Measurements from ENCODE around the gene HOXC13.

DNA sequence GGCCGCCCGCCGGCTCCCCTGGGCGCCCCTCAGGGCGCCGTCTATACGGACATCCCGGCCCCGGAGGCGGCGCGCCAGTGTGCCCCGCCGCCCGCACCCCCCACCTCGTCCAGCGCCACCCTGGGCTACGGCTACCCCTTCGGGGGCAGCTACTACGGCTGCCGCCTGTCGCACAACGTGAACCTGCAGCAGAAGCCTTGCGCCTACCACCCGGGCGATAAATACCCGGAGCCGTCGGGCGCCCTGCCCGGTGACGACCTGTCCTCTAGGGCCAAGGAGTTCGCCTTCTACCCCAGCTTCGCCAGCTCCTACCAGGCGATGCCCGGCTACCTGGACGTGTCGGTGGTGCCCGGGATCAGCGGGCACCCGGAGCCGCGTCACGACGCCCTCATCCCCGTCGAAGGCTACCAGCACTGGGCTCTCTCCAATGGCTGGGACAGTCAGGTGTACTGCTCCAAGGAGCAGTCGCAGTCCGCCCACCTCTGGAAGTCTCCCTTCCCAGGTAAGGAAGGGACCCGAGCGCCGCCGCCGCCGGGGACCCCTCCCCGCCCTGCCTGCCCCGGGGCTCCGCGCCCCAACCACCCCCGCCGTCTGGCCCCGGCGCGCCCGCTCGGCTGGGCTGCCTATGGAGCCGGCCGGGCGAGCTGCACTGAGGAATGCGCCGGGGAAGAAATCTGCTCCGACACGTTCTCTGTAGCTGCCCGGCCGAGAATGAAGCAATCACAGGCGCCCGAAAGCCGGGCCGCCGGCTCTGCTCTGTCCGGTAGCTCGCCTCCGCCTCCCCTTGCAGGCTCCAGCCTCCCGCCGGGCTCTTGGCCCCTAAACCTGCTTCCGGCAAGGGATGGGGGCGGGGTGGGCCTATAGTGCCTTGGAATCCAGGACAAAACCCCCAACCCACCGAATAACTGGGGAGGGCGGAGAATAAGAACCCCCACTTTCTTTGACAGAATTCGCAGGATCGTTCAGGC, 794 bp downstream of the HOXC13 start:
- no peak for TF ChIP-seq CTCF (IDR thresholded peaks at IDR 0.05)
- TF ChIP-seq TCF7 (CRISPR knock-in tag; IDR thresholded peaks at IDR 0.05; ENCODE audit: low read depth) = no peak
- TF ChIP-seq HMGXB4 (CRISPR knock-in tag; IDR thresholded peaks at IDR 0.05) = no peak
- TF ChIP-seq ZBTB43 (CRISPR knock-in tag; IDR thresholded peaks at IDR 0.05) = no peak
- no peak for TF ChIP-seq NR3C1 (CRISPR knock-in tag; conservative IDR thresholded peaks at IDR 0.05; ENCODE audit: low read depth)
- no peak for TF ChIP-seq NR2C2 (CRISPR knock-in tag; IDR thresholded peaks at IDR 0.05)
- no peak for TF ChIP-seq MXD4 (CRISPR knock-in tag; IDR thresholded peaks at IDR 0.05; ENCODE audit: borderline replicate concordance)
